PFSK-1 (cell line): ENCODE data around the gene CRYAB.

Source experiments
- FOXP2 ChIP-seq: optimal IDR thresholded peaks from 2 replicates; pipeline ENCODE3; 2011; ENCODE audit warnings: borderline replicate concordance, control low read depth, inconsistent platforms; ENCODE audit not compliant: insufficient read depth; ENCODE audit errors: extremely low read length, extremely low read depth
- POLR2AphosphoS5 ChIP-seq: IDR thresholded peaks from 2 replicates; pipeline ENCODE4 v1.6.1; 2012; ENCODE audit warnings: low read depth, mild to moderate bottlenecking, control low read depth, low read length, moderate library complexity
- REST ChIP-seq, 2 experiments: IDR thresholded peaks; 2 replicates each; pipeline versions ENCODE4 v1.6.1 to v1.8.0; 2011 to 2012; ENCODE audit warnings: low read depth in 2 of 2, low read length in 2 of 2, control low read depth in 1 of 2, inconsistent platforms in 1 of 2, mild to moderate bottlenecking in 1 of 2, moderate library complexity in 1 of 2; ENCODE audit not compliant: insufficient read depth in 1 of 2
- SIN3A ChIP-seq: IDR thresholded peaks from 2 replicates; pipeline ENCODE4 v1.6.1; 2012; ENCODE audit warnings: mild to moderate bottlenecking, low read length, moderate library complexity, borderline replicate concordance; ENCODE audit not compliant: insufficient read depth
- TAF1 ChIP-seq: IDR thresholded peaks from 2 replicates; pipeline ENCODE4 v1.6.1; 2012; ENCODE audit warnings: low read length, control low read depth, borderline replicate concordance; ENCODE audit not compliant: insufficient read depth

- no peak for TF ChIP-seq POLR2AphosphoS5
- TF ChIP-seq REST (IDR thresholded peaks at IDR 0.05; ENCODE audit: insufficient read depth in 1 of 2, low read depth in 2 of 2, low read length in 2 of 2) = no peak
- no peak for TF ChIP-seq SIN3A
- no peak for TF ChIP-seq FOXP2
- TF ChIP-seq TAF1 = no peak
Observed at GRCh38 chr11:111860257-111860656, 51.3 kb downstream of the CRYAB start.
